K562 (cell line): ENCODE measurements around the gene ECSIT. TPM values are rescaled to one million over a fixed set of nuclear protein-coding genes. Genes with fewer than 3 reads are reported as not detected.
A peak's percentile ranks its signal among the peaks of the same experiment; 100 is the strongest.

Experiments used
- ATF4 ChIP-seq: fragments of 450-650 bp; formaldehyde crosslinking; IDR thresholded peaks from 2 replicates; pipeline ENCODE4 v1.4.0; 2022; ENCODE audit warnings: mild to moderate bottlenecking, moderate library complexity
- CTBP1 ChIP-seq: fragments of 450-650 bp; IDR thresholded peaks from 2 replicates; pipeline ENCODE4 v1.6.1; 2016; ENCODE audit warnings: borderline replicate concordance
- E2F8 ChIP-seq: fragments of 450-650 bp; IDR thresholded peaks from 2 replicates; pipeline ENCODE4 v1.7.1; 2018; ENCODE audit warnings: mild to moderate bottlenecking, low read depth; ENCODE audit not compliant: partially characterized antibody
- HSF4 ChIP-seq: fragments of 250-450 bp; sonication (Bioruptor Pico); IDR thresholded peaks from 2 replicates; pipeline ENCODE4 v2.1.2; 2022; ENCODE audit warnings: mild to moderate bottlenecking, moderate library complexity, borderline replicate concordance
- KAT8 ChIP-seq: fragments of 450-650 bp; IDR thresholded peaks from 2 replicates; pipeline ENCODE4 v1.6.1; 2016; ENCODE audit warnings: low read depth, mild to moderate bottlenecking
- KHSRP ChIP-seq: fragments of 450-650 bp; IDR thresholded peaks from 2 replicates; pipeline ENCODE4 v1.6.1; 2017
- MTA3 ChIP-seq: fragments of 450-650 bp; formaldehyde crosslinking; IDR thresholded peaks from 2 replicates; pipeline ENCODE4 v1.6.1; 2017; ENCODE audit warnings: mild to moderate bottlenecking, borderline replicate concordance
- NEUROD1 ChIP-seq: fragments of 150-350 bp; IDR thresholded peaks from 2 replicates; pipeline ENCODE4 v1.6.1; 2014; ENCODE audit warnings: borderline replicate concordance, low read length, low read depth; ENCODE audit not compliant: partially characterized antibody
- NFATC3 ChIP-seq: fragments of 450-650 bp; IDR thresholded peaks from 2 replicates; pipeline ENCODE4 v1.6.1; 2017; ENCODE audit warnings: mild to moderate bottlenecking
- POLR3G ChIP-seq: IDR thresholded peaks from 2 replicates; pipeline ENCODE4 v1.6.1; 2011; ENCODE audit not compliant: insufficient read length, insufficient replicate concordance; ENCODE audit errors: extremely low read depth
- RNF2 ChIP-seq: sonication (generic); IDR thresholded peaks from 2 replicates; pipeline ENCODE4 v1.6.1; 2016
- RUNX1 ChIP-seq: sonication (generic); IDR thresholded peaks from 2 replicates; pipeline ENCODE4 v1.6.1; 2016; ENCODE audit warnings: antibody characterized with exemption, low read depth
- SIN3A ChIP-seq, 2 experiments: fragments of 150-350 bp in 1 of 2; IDR thresholded peaks; 2 replicates each; pipeline ENCODE4 v1.6.1; 2011 to 2016; ENCODE audit warnings: borderline replicate concordance in 2 of 2, low read depth in 2 of 2, low read length in 2 of 2, mild to moderate bottlenecking in 2 of 2, moderate library complexity in 2 of 2; ENCODE audit not compliant: control insufficient read depth in 1 of 2
- SIN3B ChIP-seq: fragments of 450-650 bp; IDR thresholded peaks from 2 replicates; pipeline ENCODE4 v1.6.1; 2017; ENCODE audit warnings: low read depth, mild to moderate bottlenecking, moderate library complexity
- SRF ChIP-seq, 2 experiments: fragments of 250-450, 450-650 bp in 1 of 2; sonication (Bioruptor Pico) in 1 of 2; sonication (generic) in 1 of 2; formaldehyde crosslinking; IDR thresholded peaks; 2 replicates each; pipeline versions ENCODE4 v1.5.0 to v1.5.1; 2020 to 2022; ENCODE audit warnings: mild to moderate bottlenecking in 1 of 2, missing genetic modification reagents in 1 of 2
- TCF15 ChIP-seq: fragments of 250-450 bp; sonication (Bioruptor Pico); IDR thresholded peaks from 2 replicates; pipeline ENCODE4 v1.8.0; 2022; ENCODE audit warnings: moderate library complexity, mild to moderate bottlenecking, inconsistent platforms
- ZFPM2 ChIP-seq: fragments of 250-450 bp; sonication (Bioruptor Pico); IDR thresholded peaks from 2 replicates; pipeline ENCODE4 v1.5.1; 2022; ENCODE audit warnings: mild to moderate bottlenecking
- ZNF197 ChIP-seq: fragments of 200-800 bp; sonication (Bioruptor generic); IDR thresholded peaks from 2 replicates; pipeline ENCODE4 v1.6.1; 2016; ENCODE audit warnings: low read depth, missing genetic modification characterization, missing compliant biosample characterization
- ZNF263 ChIP-seq: sonication (generic); formaldehyde crosslinking; IDR thresholded peaks from 2 replicates; pipeline ENCODE4 v1.8.0; 2022; ENCODE audit warnings: mild to moderate bottlenecking, missing genetic modification reagents, borderline replicate concordance
- ZNF324 ChIP-seq: fragments of 250-450 bp; sonication (Bioruptor Pico); IDR thresholded peaks from 2 replicates; pipeline ENCODE4 v1.4.0; 2020; ENCODE audit warnings: mild to moderate bottlenecking
- ZNF584 ChIP-seq: fragments of 200-800 bp; sonication (Bioruptor generic); IDR thresholded peaks from 2 replicates; pipeline ENCODE4 v1.6.1; 2016; ENCODE audit warnings: low read depth, mild to moderate bottlenecking, missing genetic modification characterization, missing compliant biosample characterization
- ZNF707 ChIP-seq: fragments of 250-450 bp; sonication (Bioruptor Pico); conservative IDR thresholded peaks from 2 replicates; pipeline ENCODE4 v1.8.0; 2022; ENCODE audit warnings: inconsistent platforms, mild to moderate bottlenecking, moderate library complexity
- polyA plus RNA-seq, 8 experiments: library from polyadenylated mRNA; depleted of rRNA in 4 of 8; stranded (reverse) in 5 of 8; unstranded in 3 of 8; fragments of >200 nt; fragmentation: Nextera tagmentation in 2 of 8; fragmentation: Illumina TruSeq in 1 of 8; extraction: Ambion mirVana in 2 of 8; extraction: Trizol in 1 of 8; gene quantifications; 2 replicates each; pipeline versions ENCODE4 v1.2.1 to v1.2.3, GENCODE V29; 2011 to 2014; ENCODE audit warnings: inconsistent platforms in 1 of 8, missing spikeins in 1 of 8
- total RNA-seq, 7 experiments: library from RNA; depleted of rRNA in 6 of 7; stranded (reverse); fragments of >200 nt in 6 of 7; fragmentation: Illumina TruSeq in 2 of 7; extraction: Trizol in 2 of 7; gene quantifications; 2 replicates each; pipeline versions ENCODE4 v1.2.1 to v1.2.3, GENCODE V29; 2011 to 2021; ENCODE audit warnings: low replicate concordance in 1 of 7

ECSIT gene
- total and polyA plus RNA-seq, 9 of the 15 experiments (the other 6 are each of a cell fraction or from before 2014, with no cell fraction given) = 1.1 to 82.5 (median 43.9) TPM

- TF ChIP-seq ZNF707 = no peak
- peak; percentile 82 for TF ChIP-seq MTA3
- no peak for TF ChIP-seq ZFPM2
- peak; percentile 58; the same call in 1 of the 2 replicates for TF ChIP-seq KHSRP
- no peak for TF ChIP-seq ATF4 (CRISPR knock-in tag)
- TF ChIP-seq CTBP1 = peak; percentile 95
- TF ChIP-seq TCF15 (CRISPR knock-in tag) = no peak
- no peak for TF ChIP-seq POLR3G
- no peak for TF ChIP-seq SIN3A (IDR thresholded peaks at IDR 0.05; ENCODE audit: borderline replicate concordance in 2 of 2, control insufficient read depth in 1 of 2, low read depth in 2 of 2, low read length in 2 of 2)
- TF ChIP-seq RNF2 = peak; percentile 84; the same call in 1 of the 2 replicates
- no peak for TF ChIP-seq E2F8
- no peak for TF ChIP-seq SIN3B
- TF ChIP-seq SRF (CRISPR knock-in tag; IDR thresholded peaks at IDR 0.05) = no peak; a peak in 1 of 4 replicates
- TF ChIP-seq ZNF324 (CRISPR knock-in tag) = no peak
- no peak for TF ChIP-seq ZNF197 (CRISPR knock-in tag)
- no peak for TF ChIP-seq RUNX1
- no peak; the same call in none of the 2 replicates for TF ChIP-seq ZNF263 (CRISPR knock-in tag)
- no peak for TF ChIP-seq NFATC3
- 0 out of 2 replicates have a peak, but pooled peaks have one; percentile 59 for TF ChIP-seq ZNF584 (CRISPR knock-in tag)
- no peak for TF ChIP-seq KAT8
- peak; percentile 36 for TF ChIP-seq NEUROD1
- TF ChIP-seq HSF4 (CRISPR knock-in tag) = no peak
Observed at GRCh38 chr19:11560404-11561051, 31.6 kb upstream of the ECSIT start (continued).
